Measurements from ENCODE around the gene BEX4.

DNA sequence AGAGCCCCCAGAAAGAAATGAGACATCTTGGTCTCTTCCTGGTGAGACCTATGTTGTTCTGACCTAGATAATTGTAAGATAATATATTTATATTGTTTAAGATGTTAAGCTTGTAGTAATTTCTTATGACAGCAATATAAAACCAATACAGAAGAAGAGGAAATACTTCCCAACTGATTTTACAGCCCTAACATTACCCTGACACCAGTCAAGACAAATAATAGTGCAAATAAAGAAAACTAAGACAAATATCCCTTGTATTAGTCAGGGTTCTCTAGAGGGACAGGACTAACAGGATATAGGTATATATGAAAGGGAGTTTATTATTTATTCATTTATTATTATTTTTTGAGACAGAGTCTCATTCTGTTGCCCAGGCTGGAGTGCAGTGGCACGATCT, 21.4 kb downstream of the BEX4 start:
- TF ChIP-seq EZH2 (IDR thresholded peaks at IDR 0.05), result no peak
- no peak for TF ChIP-seq POLR2AphosphoS5 (IDR thresholded peaks at IDR 0.05; ENCODE audit: borderline replicate concordance, low read depth, low read length)
- TF ChIP-seq FOXP2 (optimal IDR thresholded peaks at IDR 0.05; ENCODE audit: control extremely low read depth, extremely low read length, insufficient read depth), result no peak
